B cell (primary cell): Measurements from ENCODE around the gene DOCK3.

Source experiments
- CTCF ChIP-seq: fragments of 200-600 bp; IDR thresholded peaks from one replicate; pipeline ENCODE4 v1.8.0; 2022; ENCODE audit warnings: antibody characterized with exemption, mild to moderate bottlenecking
- EZH2 ChIP-seq: IDR thresholded peaks from 2 replicates; pipeline ENCODE4 v1.6.1; 2012; ENCODE audit warnings: borderline replicate concordance, low read depth, mild to moderate bottlenecking, moderate library complexity, low read length; ENCODE audit not compliant: insufficient read depth, poor library complexity, severe bottlenecking

GRCh38 chr3:50724831-50725230, 50.1 kb downstream of the DOCK3 start:
- TF ChIP-seq CTCF (no peak), EZH2 (no peak)
